A673 (cell line): Measurements from ENCODE around the gene COL5A1. TPM values are rescaled to one million over a fixed set of nuclear protein-coding genes. Genes with fewer than 3 reads are reported as not detected.

Experiments
- Bru-seq: library from RNA; stranded (reverse); fragments of 400-500 nt; gene quantifications from one replicate; lab custom pipeline; 2021; lab: Mats Ljungman, UMichigan
- BruChase-seq, 2 experiments: library from RNA; stranded (reverse); fragments of 400-500 nt; gene quantifications; one replicate each; lab custom pipeline; 2021; lab: Mats Ljungman, UMichigan
- BruUV-seq: library from RNA; stranded (reverse); fragments of 400-500 nt; replicated peaks from 2 replicates; lab custom pipeline; 2021; lab: Mats Ljungman, UMichigan
- CTCF ChIA-PET: fragments of 300-600 bp; sonication (Branson Sonifier 250); formaldehyde crosslinking; loops from one replicate; lab custom pipeline; 2022; ENCODE audit warnings: antibody characterized with exemption; lab: Charles Lee
- POLR2A ChIA-PET: fragments of 300-600 bp; sonication (Branson Sonifier 250); formaldehyde crosslinking; loops from one replicate; lab custom pipeline; 2022; ENCODE audit warnings: antibody characterized with exemption; ENCODE audit not compliant: low non-redundant PET; lab: Charles Lee
- DNase-seq: peaks from one replicate; pipeline ENCODE4 v3.0.0-alpha.2; 2015; ENCODE audit warnings: low spot score
- H3K27ac ChIP-seq: fragments of 200-600 bp; sonication (generic); 2 replicates; pipeline ENCODE4 v1.5.1; 2016; ENCODE audit warnings: mixed run types, low read depth, mild to moderate bottlenecking, mixed read lengths, antibody characterized with exemption, low read length; ENCODE audit not compliant: poor library complexity, severe bottlenecking
- H3K27me3 ChIP-seq: fragments of 200-600 bp; sonication (generic); replicated peaks from 2 replicates; pipeline ENCODE4 v1.6.1; 2017; ENCODE audit warnings: mixed run types, low read depth, mild to moderate bottlenecking, mixed read lengths, antibody characterized with exemption, low read length; ENCODE audit not compliant: insufficient read depth, poor library complexity
- H3K36me3 ChIP-seq: fragments of 200-600 bp; sonication (generic); 2 replicates; pipeline ENCODE4 v1.6.1; 2016; ENCODE audit warnings: mixed run types, mild to moderate bottlenecking, mixed read lengths, antibody characterized with exemption, low read length; ENCODE audit not compliant: insufficient read depth, poor library complexity, severe bottlenecking
- H3K4me1 ChIP-seq: fragments of 200-600 bp; sonication (generic); 2 replicates; pipeline ENCODE4 v1.6.1; 2017; ENCODE audit warnings: mixed run types, mild to moderate bottlenecking, mixed read lengths, antibody characterized with exemption, low read length; ENCODE audit not compliant: insufficient read depth, poor library complexity, severe bottlenecking
- H3K4me3 ChIP-seq: fragments of 200-600 bp; sonication (generic); 2 replicates; pipeline ENCODE4 v1.5.1; 2016; ENCODE audit warnings: low read depth, mixed run types, mild to moderate bottlenecking, mixed read lengths, low read length; ENCODE audit not compliant: poor library complexity, severe bottlenecking
- H3K9me3 ChIP-seq: fragments of 200-600 bp; sonication (generic); 2 replicates; pipeline ENCODE4 v1.6.1; 2016; ENCODE audit warnings: mixed run types, low read depth, mild to moderate bottlenecking, mixed read lengths, antibody characterized with exemption, low read length; ENCODE audit not compliant: poor library complexity, severe bottlenecking
- EZH2 ChIP-seq: fragments of 200-600 bp; sonication (generic); IDR thresholded peaks from 2 replicates; pipeline ENCODE4 v1.6.1; 2017; ENCODE audit warnings: borderline replicate concordance, low read depth, mild to moderate bottlenecking, mixed read lengths, antibody characterized with exemption, low read length; ENCODE audit not compliant: poor library complexity, severe bottlenecking
- intact Hi-C: fragments of 100-400 bp; cut with micrococcal nuclease; formaldehyde crosslinking; loops from one replicate; pipeline ENCODE4 v1.10.0; 2022; ENCODE audit not compliant: unreplicated experiment
- long read RNA-seq: library from polyadenylated mRNA; stranded (forward); transcript quantifications from one replicate; pipeline ENCODE4 v2.0.0, GENCODE V29; 2022
- total RNA-seq: library from RNA; stranded (reverse); gene quantifications from 2 replicates; pipeline ENCODE4 v1.2.3, GENCODE V29; 2021
- TF ChIP-seq, protein P1 (sequence below): fragments of 300-800, 200-600 bp; sonication (generic); conservative IDR thresholded peaks from 2 replicates; pipeline ENCODE4 v1.5.1; 2017; ENCODE audit warnings: low read depth, mild to moderate bottlenecking, antibody characterized with exemption, low read length, moderate library complexity, mixed read lengths

The COL5A1 gene
- total RNA-seq = 33.6 and 37.6 TPM in 2 replicates
- percentile 48 among the genes with signal in this experiment for Bru-seq, nascent RNA
- percentile 50 among the genes with signal in this experiment for BruChase-seq, experiment 1, labeled RNA remaining after a 2-hour chase
- BruChase-seq, experiment 2, labeled RNA remaining after a 6-hour chase = percentile 61 among the genes with signal in this experiment
- long read RNA-seq, full-length matches to known transcripts = 6 of 73 reads
- long read RNA-seq, partial matches to known transcripts = 64 of 73 reads
- long read RNA-seq, other reads (novel, unspliced or antisense) = 3 of 73 reads

DNA sequence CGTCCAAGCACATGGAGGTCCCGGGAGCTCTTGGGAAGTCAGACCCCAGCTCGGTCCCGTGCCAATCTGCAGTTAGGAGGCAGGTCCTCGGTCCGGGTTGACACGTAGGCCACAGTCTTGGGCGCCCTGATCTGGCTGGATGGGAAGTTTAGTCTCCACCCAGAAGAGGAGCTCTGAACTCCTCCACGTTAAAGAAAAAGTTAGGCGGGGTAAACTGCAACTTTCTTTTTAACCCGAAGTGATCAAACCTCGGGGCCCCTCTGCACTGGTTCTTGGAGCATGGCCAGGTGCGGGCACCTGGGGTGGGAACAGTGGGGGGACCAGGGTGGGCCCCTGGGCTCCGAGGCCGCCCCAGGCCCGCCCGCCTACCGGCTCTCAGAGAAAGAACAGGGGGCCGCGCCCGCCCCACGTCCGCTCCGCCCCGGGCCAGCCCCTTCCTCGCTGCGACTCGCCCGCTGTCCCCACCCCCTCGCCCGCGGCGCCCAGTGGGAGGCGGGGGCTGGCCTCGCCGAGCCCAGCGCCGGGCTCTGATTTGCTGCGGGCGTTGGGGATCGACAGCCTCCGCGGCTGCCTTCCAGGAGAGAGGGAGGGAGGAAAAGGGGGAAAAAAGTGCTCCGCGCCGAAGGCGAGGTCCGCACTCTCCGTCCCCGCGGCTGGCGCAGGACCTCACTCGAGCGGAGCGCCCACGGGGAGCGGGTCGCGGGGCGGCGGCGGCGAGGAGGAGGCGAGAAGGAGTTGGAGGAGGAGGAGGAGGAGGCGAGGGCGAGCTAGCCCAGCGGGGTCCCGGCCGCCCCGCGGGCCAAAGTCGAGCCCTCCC lies at the start of gene COL5A1:
TSS of gene COL5A1 (plus strand) at position 631 of the 817 bp plus-strand sequence. CDS start 385 bp downstream, outside the sequence.
- Histone ChIP-seq H3K4me3 (peak within 1 kb of the TSS; percentile 81), H3K27me3 (no peaks in the 10 kb centered on the region), H3K27ac (peak within 1 kb of the TSS; percentile 68), H3K4me1 (peaks cover 31% of the 10 kb centered on the region), H3K36me3 (no peaks in the 10 kb centered on the region), H3K9me3 (no peaks in the 10 kb centered on the region)
- no peak for TF ChIP-seq EZH2
- TF ChIP-seq, protein P1, sequence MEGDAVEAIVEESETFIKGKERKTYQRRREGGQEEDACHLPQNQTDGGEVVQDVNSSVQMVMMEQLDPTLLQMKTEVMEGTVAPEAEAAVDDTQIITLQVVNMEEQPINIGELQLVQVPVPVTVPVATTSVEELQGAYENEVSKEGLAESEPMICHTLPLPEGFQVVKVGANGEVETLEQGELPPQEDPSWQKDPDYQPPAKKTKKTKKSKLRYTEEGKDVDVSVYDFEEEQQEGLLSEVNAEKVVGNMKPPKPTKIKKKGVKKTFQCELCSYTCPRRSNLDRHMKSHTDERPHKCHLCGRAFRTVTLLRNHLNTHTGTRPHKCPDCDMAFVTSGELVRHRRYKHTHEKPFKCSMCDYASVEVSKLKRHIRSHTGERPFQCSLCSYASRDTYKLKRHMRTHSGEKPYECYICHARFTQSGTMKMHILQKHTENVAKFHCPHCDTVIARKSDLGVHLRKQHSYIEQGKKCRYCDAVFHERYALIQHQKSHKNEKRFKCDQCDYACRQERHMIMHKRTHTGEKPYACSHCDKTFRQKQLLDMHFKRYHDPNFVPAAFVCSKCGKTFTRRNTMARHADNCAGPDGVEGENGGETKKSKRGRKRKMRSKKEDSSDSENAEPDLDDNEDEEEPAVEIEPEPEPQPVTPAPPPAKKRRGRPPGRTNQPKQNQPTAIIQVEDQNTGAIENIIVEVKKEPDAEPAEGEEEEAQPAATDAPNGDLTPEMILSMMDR = no peak
- intact Hi-C loops = loop anchor here (5.0 to 10.0 kb wide), 2 partner anchors 184 to 477 kb away; partner anchors contain the start of gene RNU6ATAC
- BruUV-seq = no TSS peak
- ChIA-PET CTCF (no interaction called here), POLR2A (no interaction called here)
- peak; percentile 96 for DNase-seq

DNA sequence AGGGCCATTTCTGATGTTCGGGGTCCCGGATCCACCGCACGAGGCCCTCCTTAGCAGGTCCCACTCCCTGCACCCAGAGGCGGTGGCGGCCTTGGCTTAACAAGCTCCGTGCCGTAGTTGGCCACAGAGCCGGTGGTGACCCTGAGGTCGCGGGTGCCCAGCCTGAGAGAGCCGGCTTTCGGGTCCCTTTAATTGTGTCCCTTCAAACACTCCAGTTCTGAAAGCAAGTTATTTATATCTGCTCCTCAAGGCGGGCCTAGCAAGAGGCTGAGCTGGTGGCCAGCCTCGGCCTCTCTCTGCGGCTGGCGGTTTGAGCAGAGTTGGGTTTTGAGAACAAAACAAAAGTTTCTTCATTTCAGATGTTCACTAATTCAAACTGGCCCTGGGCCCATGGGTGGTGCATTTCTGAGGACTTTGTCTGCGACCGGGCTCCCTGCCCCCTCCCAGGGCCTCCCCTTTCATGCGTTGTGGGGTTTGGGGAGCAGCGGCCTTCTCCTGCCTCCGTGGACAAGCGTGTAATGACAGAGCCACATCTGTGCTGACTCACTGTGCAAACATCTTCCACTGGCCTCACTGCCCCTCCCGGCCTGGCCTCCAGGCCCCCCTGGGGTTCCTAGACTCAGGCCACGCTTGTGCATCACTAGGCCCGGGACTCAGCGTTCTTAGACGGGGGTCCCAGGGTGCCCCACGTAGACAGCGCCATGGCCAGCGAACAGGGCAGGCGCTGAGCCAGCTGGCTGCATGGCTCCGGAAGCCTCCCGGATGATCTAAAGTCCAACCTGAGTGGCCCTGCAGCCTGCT lies 49.4 kb upstream of the COL5A1 start:
- Histone ChIP-seq H3K27me3 (no peaks in the 10 kb centered on the region), H3K9me3 (no peaks in the 10 kb centered on the region), H3K4me1 (no peaks in the 10 kb centered on the region), H3K4me3 (no peak overlapping the region), H3K27ac (no peak overlapping the region), H3K36me3 (no peaks in the 10 kb centered on the region)
- POLR2A ChIA-PET = no interaction called here
- no TSS peak for BruUV-seq
- CTCF ChIA-PET = no interaction called here
- intact Hi-C loops = no loop called here
- no peak for TF ChIP-seq EZH2
- TF ChIP-seq, protein P1 = no peak
- DNase-seq = no peak

DNA sequence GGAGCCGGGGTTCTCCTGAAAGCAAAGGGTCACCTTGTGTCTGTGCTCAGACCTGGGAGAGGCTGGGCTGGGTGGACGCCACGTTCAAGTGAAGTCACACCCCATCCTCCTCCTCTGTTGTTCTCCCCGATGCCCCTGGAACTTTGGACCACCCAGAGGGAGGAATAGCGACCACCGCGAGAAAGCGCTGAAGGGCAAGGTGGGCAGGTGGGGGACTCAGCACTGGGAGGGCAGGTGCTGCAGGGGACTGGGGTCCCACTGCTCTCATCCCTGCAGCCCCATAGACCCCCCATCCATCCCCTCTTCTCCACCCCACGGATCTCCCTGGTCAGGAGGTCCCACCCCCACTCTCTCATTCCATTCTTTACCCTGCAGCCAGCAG lies 48.8 kb upstream of the COL5A1 start:
- ChIA-PET POLR2A (no interaction called here), CTCF (no interaction called here)
- Histone ChIP-seq H3K36me3 (no peaks in the 10 kb centered on the region), H3K4me3 (no peak overlapping the region), H3K9me3 (no peaks in the 10 kb centered on the region), H3K4me1 (no peaks in the 10 kb centered on the region), H3K27me3 (no peaks in the 10 kb centered on the region), H3K27ac (no peak overlapping the region)
- TF ChIP-seq, protein P1 = no peak
- no peak for TF ChIP-seq EZH2
- DNase-seq = no peak
- intact Hi-C loops = no loop called here
- BruUV-seq = no TSS peak
